HCT116 (cell line): ENCODE data around the gene KCNA3. TPM values are rescaled to one million over a fixed set of nuclear protein-coding genes. Genes with fewer than 3 reads are reported as not detected.

ENCODE experiments used
- ATAC-seq: fragments of 200-7000 bp; cut with Tn5 transposase; 2 replicates; pipeline ENCODE4 v1.9.1; 2020; ENCODE audit warnings: mild to moderate bottlenecking, moderate library complexity
- BruUV-seq: library from RNA; stranded (reverse); fragments of 400-500 nt; replicated peaks from 2 replicates; lab custom pipeline; 2021; lab: Mats Ljungman, UMichigan
- CTCF ChIA-PET: fragments of 300-600 bp; sonication (Branson Sonifier 250); formaldehyde crosslinking; loops from one replicate; lab custom pipeline; 2021; ENCODE audit warnings: antibody characterized with exemption; lab: Charles Lee
- POLR2A ChIA-PET: fragments of 300-600, 350-600 bp; sonication (Branson Sonifier 250); formaldehyde crosslinking; loops from one replicate; lab custom pipeline; 2021; ENCODE audit warnings: antibody characterized with exemption; lab: Charles Lee
- RAD21 ChIA-PET, 2 experiments: fragments of 300-600 bp; sonication (Branson Sonifier 250); formaldehyde crosslinking; loops; one replicate each; lab custom pipeline; 2023; ENCODE audit warnings: low total read pairs in 2 of 2; ENCODE audit not compliant: uncharacterized antibody in 2 of 2, unreplicated experiment in 2 of 2, low non-redundant PET in 1 of 2; lab: Charles Lee
- DNase-seq: peaks from one replicate; pipeline ENCODE4 v3.0.0-alpha.2; 2010; ENCODE audit warnings: low read depth, low spot score
- H2AFZ ChIP-seq: fragments of 200-600 bp; shearing (Covaris generic), sonication (generic); 2 replicates; pipeline ENCODE4 v1.6.1; 2017; ENCODE audit warnings: low read depth, mixed run types, mixed read lengths, antibody characterized with exemption, low read length; ENCODE audit not compliant: poor library complexity, severe bottlenecking
- H3K27ac ChIP-seq: 2 replicates; pipeline ENCODE4 v1.5.1; 2012; ENCODE audit warnings: low read depth, low read length
- H3K27me3 ChIP-seq: fragments of 200-600 bp; sonication (generic); 2 replicates; pipeline ENCODE4 v1.6.1; 2016; ENCODE audit warnings: mixed run types, low read length, mixed read lengths; ENCODE audit not compliant: insufficient read depth
- H3K36me3 ChIP-seq, 2 experiments: fragments of 200-500 bp in 1 of 2; fragments of 200-600 bp in 1 of 2; sonication (Bioruptor generic) in 1 of 2; sonication (generic) in 1 of 2; 2 replicates each; pipeline versions ENCODE4 v1.5.1 to v1.6.1; 2014 to 2016; ENCODE audit warnings: low read length in 2 of 2, inconsistent platforms in 1 of 2, mixed read lengths in 1 of 2, mixed run types in 1 of 2; ENCODE audit not compliant: insufficient read depth in 2 of 2, control insufficient read depth in 1 of 2
- H3K4me1 ChIP-seq, 2 experiments: fragments of 200-600 bp in 1 of 2; sonication (generic) in 1 of 2; 2 replicates each; pipeline versions ENCODE4 v1.5.1 to v1.6.1; 2012 to 2017; ENCODE audit warnings: low read length in 2 of 2, inconsistent platforms in 1 of 2, mild to moderate bottlenecking in 1 of 2, mixed read lengths in 1 of 2, mixed run types in 1 of 2, moderate library complexity in 1 of 2; ENCODE audit not compliant: insufficient read depth in 2 of 2, control insufficient read depth in 1 of 2
- H3K4me2 ChIP-seq: fragments of 200-600 bp; sonication (generic); 2 replicates; pipeline ENCODE4 v1.6.1; 2017; ENCODE audit warnings: mixed run types, low read length, mixed read lengths
- H3K4me3 ChIP-seq, 2 experiments: fragments of 200-600 bp in 1 of 2; sonication (generic) in 1 of 2; replicated peaks in 1 of 2; 2 replicates each; pipeline ENCODE4 v1.5.1; 2011 to 2016; ENCODE audit warnings: low read length in 2 of 2, control low read depth in 1 of 2, low read depth in 1 of 2, mild to moderate bottlenecking in 1 of 2, mixed read lengths in 1 of 2, mixed run types in 1 of 2
- H3K79me2 ChIP-seq: fragments of 200-600 bp; sonication (generic); 2 replicates; pipeline ENCODE4 v1.6.1; 2017; ENCODE audit warnings: mild to moderate bottlenecking, mixed run types, low read length, moderate library complexity, mixed read lengths; ENCODE audit not compliant: insufficient read depth
- H3K9ac ChIP-seq: fragments of 200-600 bp; sonication (generic); 2 replicates; pipeline ENCODE4 v1.6.1; 2016; ENCODE audit warnings: low read length, mixed read lengths
- H3K9me2 ChIP-seq: fragments of 200-600 bp; sonication (generic), shearing (Covaris generic); 2 replicates; pipeline ENCODE4 v1.6.1; 2017; ENCODE audit warnings: mixed run types, mild to moderate bottlenecking, moderate library complexity; ENCODE audit not compliant: insufficient read depth
- H3K9me3 ChIP-seq, 2 experiments: fragments of 200-500 bp in 1 of 2; fragments of 200-600 bp in 1 of 2; sonication (Bioruptor generic) in 1 of 2; sonication (generic) in 1 of 2; 2 replicates each; pipeline ENCODE4 v1.6.1; 2014 to 2017; ENCODE audit warnings: low read length in 2 of 2, mixed read lengths in 2 of 2, inconsistent platforms in 1 of 2, low read depth in 1 of 2, mild to moderate bottlenecking in 1 of 2, mixed run types in 1 of 2, moderate library complexity in 1 of 2; ENCODE audit not compliant: control insufficient read depth in 1 of 2, insufficient read depth in 1 of 2
- H4K20me1 ChIP-seq: fragments of 200-600 bp; sonication (generic), shearing (Covaris generic); 2 replicates; pipeline ENCODE4 v1.6.1; 2017; ENCODE audit warnings: mixed run types, mild to moderate bottlenecking, moderate library complexity; ENCODE audit not compliant: insufficient read depth
- CBX3 ChIP-seq: IDR thresholded peaks from 2 replicates; pipeline ENCODE4 v1.6.1; 2012; ENCODE audit warnings: low read depth
- CEBPB ChIP-seq: IDR thresholded peaks from 2 replicates; pipeline ENCODE4 v1.6.1; 2012; ENCODE audit warnings: low read depth
- EZH2 ChIP-seq: fragments of 200-600 bp; sonication (generic); IDR thresholded peaks from 2 replicates; pipeline ENCODE4 v1.6.1; 2017; ENCODE audit warnings: antibody characterized with exemption, mixed run types
- EZH2phosphoT487 ChIP-seq: fragments of 200-600 bp; IDR thresholded peaks from 2 replicates; pipeline ENCODE4 v1.6.1; 2018; ENCODE audit warnings: antibody characterized with exemption, borderline replicate concordance
- SIN3A ChIP-seq: IDR thresholded peaks from 2 replicates; pipeline ENCODE4 v1.6.1; 2012; ENCODE audit warnings: low read depth
- SP1 ChIP-seq: IDR thresholded peaks from 2 replicates; pipeline ENCODE4 v1.6.1; 2012; ENCODE audit warnings: low read depth
- TCF7L2 ChIP-seq: IDR thresholded peaks from 2 replicates; pipeline ENCODE4 v1.7.0; 2011; ENCODE audit warnings: borderline replicate concordance, inconsistent platforms; ENCODE audit not compliant: insufficient read depth, insufficient read length; ENCODE audit errors: extremely low read depth
- ZFX ChIP-seq: fragments of 450-650 bp; IDR thresholded peaks from 2 replicates; pipeline ENCODE4 v1.6.1; 2017
- intact Hi-C: fragments of 100-400 bp; cut with micrococcal nuclease; formaldehyde crosslinking; loops from 2 replicates; pipeline ENCODE4 v1.10.0; 2022
- total RNA-seq: library from RNA; stranded (reverse); gene quantifications from one replicate; pipeline ENCODE4 v1.2.1, GENCODE V29; 2021; ENCODE audit not compliant: unreplicated experiment
- TF ChIP-seq, protein P1 (sequence below): IDR thresholded peaks from 2 replicates; pipeline ENCODE4 v1.6.1; 2012; ENCODE audit warnings: low read depth
- TF ChIP-seq, protein P2 (sequence below): IDR thresholded peaks from 2 replicates; pipeline ENCODE4 v1.6.1; 2012
- TF ChIP-seq, protein P3 (sequence below): IDR thresholded peaks from 2 replicates; pipeline ENCODE4 v1.6.1; 2011; ENCODE audit warnings: mild to moderate bottlenecking, low read length, moderate library complexity; ENCODE audit not compliant: insufficient replicate concordance; ENCODE audit errors: extremely low read depth

The KCNA3 gene
- total RNA-seq, 1 experiment from 2014 or later = 0.07 TPM

GRCh38 chr1:110677526-110677925, 2.8 kb upstream of the KCNA3 start:
- intact Hi-C loops = no loop called here
- ChIA-PET CTCF (no interaction called here), POLR2A (no interaction called here), RAD21 (no interaction called here)
- DNase-seq (no peak), ATAC-seq (no peak)
- Histone ChIP-seq H3K9me3 (no peaks in the 10 kb centered on the region), H3K4me3 (no peak overlapping the region), H4K20me1 (no peaks in the 10 kb centered on the region), H3K9me2 (no peaks in the 10 kb centered on the region), H3K9ac (no peak overlapping the region), H3K4me2 (no peak overlapping the region), H2AFZ (no peak overlapping the region), H3K27ac (no peak overlapping the region), H3K27me3 (peaks cover 20% of the 10 kb centered on the region), H3K4me1 (no peaks in the 10 kb centered on the region), H3K36me3 (no peaks in the 10 kb centered on the region), H3K79me2 (no peaks in the 10 kb centered on the region)
- TF ChIP-seq SP1 (no peak), TCF7L2 (no peak), SIN3A (no peak), CEBPB (no peak), EZH2 (no peak), CBX3 (no peak), ZFX (no peak), EZH2phosphoT487 (no peak)
- TF ChIP-seq, protein P1, sequence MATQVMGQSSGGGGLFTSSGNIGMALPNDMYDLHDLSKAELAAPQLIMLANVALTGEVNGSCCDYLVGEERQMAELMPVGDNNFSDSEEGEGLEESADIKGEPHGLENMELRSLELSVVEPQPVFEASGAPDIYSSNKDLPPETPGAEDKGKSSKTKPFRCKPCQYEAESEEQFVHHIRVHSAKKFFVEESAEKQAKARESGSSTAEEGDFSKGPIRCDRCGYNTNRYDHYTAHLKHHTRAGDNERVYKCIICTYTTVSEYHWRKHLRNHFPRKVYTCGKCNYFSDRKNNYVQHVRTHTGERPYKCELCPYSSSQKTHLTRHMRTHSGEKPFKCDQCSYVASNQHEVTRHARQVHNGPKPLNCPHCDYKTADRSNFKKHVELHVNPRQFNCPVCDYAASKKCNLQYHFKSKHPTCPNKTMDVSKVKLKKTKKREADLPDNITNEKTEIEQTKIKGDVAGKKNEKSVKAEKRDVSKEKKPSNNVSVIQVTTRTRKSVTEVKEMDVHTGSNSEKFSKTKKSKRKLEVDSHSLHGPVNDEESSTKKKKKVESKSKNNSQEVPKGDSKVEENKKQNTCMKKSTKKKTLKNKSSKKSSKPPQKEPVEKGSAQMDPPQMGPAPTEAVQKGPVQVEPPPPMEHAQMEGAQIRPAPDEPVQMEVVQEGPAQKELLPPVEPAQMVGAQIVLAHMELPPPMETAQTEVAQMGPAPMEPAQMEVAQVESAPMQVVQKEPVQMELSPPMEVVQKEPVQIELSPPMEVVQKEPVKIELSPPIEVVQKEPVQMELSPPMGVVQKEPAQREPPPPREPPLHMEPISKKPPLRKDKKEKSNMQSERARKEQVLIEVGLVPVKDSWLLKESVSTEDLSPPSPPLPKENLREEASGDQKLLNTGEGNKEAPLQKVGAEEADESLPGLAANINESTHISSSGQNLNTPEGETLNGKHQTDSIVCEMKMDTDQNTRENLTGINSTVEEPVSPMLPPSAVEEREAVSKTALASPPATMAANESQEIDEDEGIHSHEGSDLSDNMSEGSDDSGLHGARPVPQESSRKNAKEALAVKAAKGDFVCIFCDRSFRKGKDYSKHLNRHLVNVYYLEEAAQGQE = no peak
- TF ChIP-seq, protein P2, sequence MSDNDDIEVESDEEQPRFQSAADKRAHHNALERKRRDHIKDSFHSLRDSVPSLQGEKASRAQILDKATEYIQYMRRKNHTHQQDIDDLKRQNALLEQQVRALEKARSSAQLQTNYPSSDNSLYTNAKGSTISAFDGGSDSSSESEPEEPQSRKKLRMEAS = no peak
- TF ChIP-seq, protein P3, sequence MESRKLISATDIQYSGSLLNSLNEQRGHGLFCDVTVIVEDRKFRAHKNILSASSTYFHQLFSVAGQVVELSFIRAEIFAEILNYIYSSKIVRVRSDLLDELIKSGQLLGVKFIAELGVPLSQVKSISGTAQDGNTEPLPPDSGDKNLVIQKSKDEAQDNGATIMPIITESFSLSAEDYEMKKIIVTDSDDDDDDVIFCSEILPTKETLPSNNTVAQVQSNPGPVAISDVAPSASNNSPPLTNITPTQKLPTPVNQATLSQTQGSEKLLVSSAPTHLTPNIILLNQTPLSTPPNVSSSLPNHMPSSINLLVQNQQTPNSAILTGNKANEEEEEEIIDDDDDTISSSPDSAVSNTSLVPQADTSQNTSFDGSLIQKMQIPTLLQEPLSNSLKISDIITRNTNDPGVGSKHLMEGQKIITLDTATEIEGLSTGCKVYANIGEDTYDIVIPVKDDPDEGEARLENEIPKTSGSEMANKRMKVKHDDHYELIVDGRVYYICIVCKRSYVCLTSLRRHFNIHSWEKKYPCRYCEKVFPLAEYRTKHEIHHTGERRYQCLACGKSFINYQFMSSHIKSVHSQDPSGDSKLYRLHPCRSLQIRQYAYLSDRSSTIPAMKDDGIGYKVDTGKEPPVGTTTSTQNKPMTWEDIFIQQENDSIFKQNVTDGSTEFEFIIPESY = no peak
- BruUV-seq = no TSS peak
